HCT116 (cell line): ENCODE data around the gene TBCC. TPM values are rescaled to one million over a fixed set of nuclear protein-coding genes. Genes with fewer than 3 reads are reported as not detected.

Experiments used
- ATAC-seq: fragments of 200-7000 bp; cut with Tn5 transposase; 2 replicates; pipeline ENCODE4 v1.9.1; 2020; ENCODE audit warnings: mild to moderate bottlenecking, moderate library complexity
- BruUV-seq: library from RNA; stranded (reverse); fragments of 400-500 nt; replicated peaks from 2 replicates; lab custom pipeline; 2021; lab: Mats Ljungman, UMichigan
- CTCF ChIA-PET: fragments of 300-600 bp; sonication (Branson Sonifier 250); formaldehyde crosslinking; loops from one replicate; lab custom pipeline; 2021; ENCODE audit warnings: antibody characterized with exemption; lab: Charles Lee
- POLR2A ChIA-PET: fragments of 300-600, 350-600 bp; sonication (Branson Sonifier 250); formaldehyde crosslinking; loops from one replicate; lab custom pipeline; 2021; ENCODE audit warnings: antibody characterized with exemption; lab: Charles Lee
- RAD21 ChIA-PET, 2 experiments: fragments of 300-600 bp; sonication (Branson Sonifier 250); formaldehyde crosslinking; loops; one replicate each; lab custom pipeline; 2023; ENCODE audit warnings: low total read pairs in 2 of 2; ENCODE audit not compliant: uncharacterized antibody in 2 of 2, unreplicated experiment in 2 of 2, low non-redundant PET in 1 of 2; lab: Charles Lee
- DNase-seq: peaks from one replicate; pipeline ENCODE4 v3.0.0-alpha.2; 2010; ENCODE audit warnings: low read depth, low spot score
- H2AFZ ChIP-seq: fragments of 200-600 bp; shearing (Covaris generic), sonication (generic); 2 replicates; pipeline ENCODE4 v1.6.1; 2017; ENCODE audit warnings: low read depth, mixed run types, mixed read lengths, antibody characterized with exemption, low read length; ENCODE audit not compliant: poor library complexity, severe bottlenecking
- H3K27ac ChIP-seq: 2 replicates; pipeline ENCODE4 v1.5.1; 2012; ENCODE audit warnings: low read depth, low read length
- H3K27me3 ChIP-seq: fragments of 200-600 bp; sonication (generic); 2 replicates; pipeline ENCODE4 v1.6.1; 2016; ENCODE audit warnings: mixed run types, low read length, mixed read lengths; ENCODE audit not compliant: insufficient read depth
- H3K36me3 ChIP-seq, 2 experiments: fragments of 200-500 bp in 1 of 2; fragments of 200-600 bp in 1 of 2; sonication (Bioruptor generic) in 1 of 2; sonication (generic) in 1 of 2; 2 replicates each; pipeline versions ENCODE4 v1.5.1 to v1.6.1; 2014 to 2016; ENCODE audit warnings: low read length in 2 of 2, inconsistent platforms in 1 of 2, mixed read lengths in 1 of 2, mixed run types in 1 of 2; ENCODE audit not compliant: insufficient read depth in 2 of 2, control insufficient read depth in 1 of 2
- H3K4me1 ChIP-seq, 2 experiments: fragments of 200-600 bp in 1 of 2; sonication (generic) in 1 of 2; 2 replicates each; pipeline versions ENCODE4 v1.5.1 to v1.6.1; 2012 to 2017; ENCODE audit warnings: low read length in 2 of 2, inconsistent platforms in 1 of 2, mild to moderate bottlenecking in 1 of 2, mixed read lengths in 1 of 2, mixed run types in 1 of 2, moderate library complexity in 1 of 2; ENCODE audit not compliant: insufficient read depth in 2 of 2, control insufficient read depth in 1 of 2
- H3K4me2 ChIP-seq: fragments of 200-600 bp; sonication (generic); 2 replicates; pipeline ENCODE4 v1.6.1; 2017; ENCODE audit warnings: mixed run types, low read length, mixed read lengths
- H3K4me3 ChIP-seq, 2 experiments: fragments of 200-600 bp in 1 of 2; sonication (generic) in 1 of 2; replicated peaks in 1 of 2; 2 replicates each; pipeline ENCODE4 v1.5.1; 2011 to 2016; ENCODE audit warnings: low read length in 2 of 2, control low read depth in 1 of 2, low read depth in 1 of 2, mild to moderate bottlenecking in 1 of 2, mixed read lengths in 1 of 2, mixed run types in 1 of 2
- H3K79me2 ChIP-seq: fragments of 200-600 bp; sonication (generic); 2 replicates; pipeline ENCODE4 v1.6.1; 2017; ENCODE audit warnings: mild to moderate bottlenecking, mixed run types, low read length, moderate library complexity, mixed read lengths; ENCODE audit not compliant: insufficient read depth
- H3K9ac ChIP-seq: fragments of 200-600 bp; sonication (generic); 2 replicates; pipeline ENCODE4 v1.6.1; 2016; ENCODE audit warnings: low read length, mixed read lengths
- H3K9me2 ChIP-seq: fragments of 200-600 bp; sonication (generic), shearing (Covaris generic); 2 replicates; pipeline ENCODE4 v1.6.1; 2017; ENCODE audit warnings: mixed run types, mild to moderate bottlenecking, moderate library complexity; ENCODE audit not compliant: insufficient read depth
- H3K9me3 ChIP-seq, 2 experiments: fragments of 200-500 bp in 1 of 2; fragments of 200-600 bp in 1 of 2; sonication (Bioruptor generic) in 1 of 2; sonication (generic) in 1 of 2; 2 replicates each; pipeline ENCODE4 v1.6.1; 2014 to 2017; ENCODE audit warnings: low read length in 2 of 2, mixed read lengths in 2 of 2, inconsistent platforms in 1 of 2, low read depth in 1 of 2, mild to moderate bottlenecking in 1 of 2, mixed run types in 1 of 2, moderate library complexity in 1 of 2; ENCODE audit not compliant: control insufficient read depth in 1 of 2, insufficient read depth in 1 of 2
- H4K20me1 ChIP-seq: fragments of 200-600 bp; sonication (generic), shearing (Covaris generic); 2 replicates; pipeline ENCODE4 v1.6.1; 2017; ENCODE audit warnings: mixed run types, mild to moderate bottlenecking, moderate library complexity; ENCODE audit not compliant: insufficient read depth
- CBX3 ChIP-seq: IDR thresholded peaks from 2 replicates; pipeline ENCODE4 v1.6.1; 2012; ENCODE audit warnings: low read depth
- CEBPB ChIP-seq: IDR thresholded peaks from 2 replicates; pipeline ENCODE4 v1.6.1; 2012; ENCODE audit warnings: low read depth
- EGR1 ChIP-seq: IDR thresholded peaks from 2 replicates; pipeline ENCODE4 v1.6.1; 2012; ENCODE audit warnings: low read depth
- ELF1 ChIP-seq: IDR thresholded peaks from 2 replicates; pipeline ENCODE4 v1.6.1; 2012; ENCODE audit warnings: low read depth, borderline replicate concordance
- FOSL1 ChIP-seq: IDR thresholded peaks from 2 replicates; pipeline ENCODE4 v1.6.1; 2012; ENCODE audit warnings: low read depth
- JUND ChIP-seq: IDR thresholded peaks from 2 replicates; pipeline ENCODE4 v1.6.1; 2012
- POLR2A ChIP-seq: IDR thresholded peaks from 2 replicates; pipeline ENCODE4 v1.7.0; 2011; ENCODE audit warnings: borderline replicate concordance; ENCODE audit not compliant: insufficient read depth, insufficient read length; ENCODE audit errors: extremely low read depth
- SRF ChIP-seq: IDR thresholded peaks from 2 replicates; pipeline ENCODE4 v1.6.1; 2012; ENCODE audit warnings: low read depth
- TCF7L2 ChIP-seq: IDR thresholded peaks from 2 replicates; pipeline ENCODE4 v1.7.0; 2011; ENCODE audit warnings: borderline replicate concordance, inconsistent platforms; ENCODE audit not compliant: insufficient read depth, insufficient read length; ENCODE audit errors: extremely low read depth
- YY1 ChIP-seq: IDR thresholded peaks from 2 replicates; pipeline ENCODE4 v1.6.1; 2011; ENCODE audit warnings: low read length, low read depth, moderate library complexity, mild to moderate bottlenecking; ENCODE audit not compliant: insufficient replicate concordance; ENCODE audit errors: extremely low read depth
- ZFX ChIP-seq: fragments of 450-650 bp; IDR thresholded peaks from 2 replicates; pipeline ENCODE4 v1.6.1; 2017
- ZNF274 ChIP-seq: fragments of 200-500 bp; sonication (Bioruptor generic); IDR thresholded peaks from 2 replicates; pipeline ENCODE4 v1.6.1; 2014; ENCODE audit warnings: mild to moderate bottlenecking, low read depth, low read length, inconsistent platforms
- intact Hi-C: fragments of 100-400 bp; cut with micrococcal nuclease; formaldehyde crosslinking; loops from 2 replicates; pipeline ENCODE4 v1.10.0; 2022
- total RNA-seq: library from RNA; stranded (reverse); gene quantifications from one replicate; pipeline ENCODE4 v1.2.1, GENCODE V29; 2021; ENCODE audit not compliant: unreplicated experiment
- TF ChIP-seq, protein P1 (sequence below): IDR thresholded peaks from 2 replicates; pipeline ENCODE4 v1.6.1; 2012
- TF ChIP-seq, protein P2 (sequence below): IDR thresholded peaks from 2 replicates; pipeline ENCODE4 v1.6.1; 2012
- TF ChIP-seq, protein P3 (sequence below): IDR thresholded peaks from 2 replicates; pipeline ENCODE4 v1.6.1; 2011; ENCODE audit warnings: mild to moderate bottlenecking, low read length, moderate library complexity; ENCODE audit not compliant: insufficient replicate concordance; ENCODE audit errors: extremely low read depth

Gene TBCC
- total RNA-seq, 1 experiment from 2014 or later, result 17.1 TPM

DNA sequence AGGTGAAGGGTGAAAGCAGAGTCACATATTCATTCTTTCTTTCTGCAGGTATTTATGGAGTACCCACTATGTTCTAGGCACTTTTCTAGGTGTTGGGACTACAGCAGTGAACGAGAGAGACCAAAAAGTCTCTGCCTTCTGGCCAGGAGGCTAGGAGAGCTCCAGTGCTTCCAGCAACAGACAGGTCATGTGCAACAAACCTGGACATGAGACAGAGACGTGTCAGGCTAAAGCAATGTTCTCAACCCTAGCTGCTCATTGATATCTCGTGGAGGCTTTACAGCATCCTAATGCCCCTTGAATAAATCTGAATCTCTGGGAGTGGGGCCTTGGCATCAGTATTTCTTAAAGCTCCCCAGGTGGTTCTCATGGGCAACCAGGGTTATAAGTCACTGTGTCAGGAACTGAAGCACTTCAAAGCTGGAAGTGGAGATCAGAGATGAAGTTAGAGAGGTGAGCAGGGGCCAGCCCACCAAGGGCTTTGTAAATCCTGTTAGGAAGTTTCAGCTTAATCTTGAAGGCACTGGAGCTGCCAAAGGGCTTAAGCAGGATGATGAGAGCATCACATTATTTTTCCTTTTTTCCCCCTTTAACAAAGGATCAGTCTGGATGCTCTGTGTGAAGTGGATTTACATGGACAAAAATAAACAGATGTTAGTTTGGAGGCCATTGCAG lies 13.0 kb upstream of the TBCC start:
- Histone ChIP-seq H3K9me3 (no peaks in the 10 kb centered on the region), H3K9me2 (no peaks in the 10 kb centered on the region), H3K27ac (no peak overlapping the region), H3K4me1 (peaks cover 4 to 14% of the 10 kb centered on the region in 2 experiments; a peak in 1 of 4 replicates), H3K4me2 (no peak overlapping the region), H2AFZ (no peak overlapping the region), H4K20me1 (no peaks in the 10 kb centered on the region), H3K9ac (no peak overlapping the region), H3K4me3 (no peak overlapping the region), H3K27me3 (no peaks in the 10 kb centered on the region)
- intact Hi-C loops, result loop anchor here (5.0 kb wide), 1 partner anchor 253 kb away; the partner anchor contains the start of genes KLHDC3 and MEA1
- ATAC-seq (no peak), DNase-seq (no peak)
- BruUV-seq, result no TSS peak
- RAD21 ChIA-PET, result no interaction called here
- CTCF ChIA-PET, result interaction anchor here (1.1 kb wide), 1 partner anchor 97 kb away, joined by 3 read pairs; no protein-coding TSS in a partner anchor
- TF ChIP-seq CBX3 (no peak), SRF (no peak), YY1 (no peak), ELF1 (no peak), TCF7L2 (no peak), CEBPB (no peak), JUND (no peak), ZNF274 (no peak), ZFX (no peak), POLR2A (no peak), FOSL1 (no peak), EGR1 (no peak)
- TF ChIP-seq, protein P1, sequence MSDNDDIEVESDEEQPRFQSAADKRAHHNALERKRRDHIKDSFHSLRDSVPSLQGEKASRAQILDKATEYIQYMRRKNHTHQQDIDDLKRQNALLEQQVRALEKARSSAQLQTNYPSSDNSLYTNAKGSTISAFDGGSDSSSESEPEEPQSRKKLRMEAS, result no peak
- TF ChIP-seq, protein P2, sequence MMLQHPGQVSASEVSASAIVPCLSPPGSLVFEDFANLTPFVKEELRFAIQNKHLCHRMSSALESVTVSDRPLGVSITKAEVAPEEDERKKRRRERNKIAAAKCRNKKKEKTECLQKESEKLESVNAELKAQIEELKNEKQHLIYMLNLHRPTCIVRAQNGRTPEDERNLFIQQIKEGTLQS, result no peak
- TF ChIP-seq, protein P3, sequence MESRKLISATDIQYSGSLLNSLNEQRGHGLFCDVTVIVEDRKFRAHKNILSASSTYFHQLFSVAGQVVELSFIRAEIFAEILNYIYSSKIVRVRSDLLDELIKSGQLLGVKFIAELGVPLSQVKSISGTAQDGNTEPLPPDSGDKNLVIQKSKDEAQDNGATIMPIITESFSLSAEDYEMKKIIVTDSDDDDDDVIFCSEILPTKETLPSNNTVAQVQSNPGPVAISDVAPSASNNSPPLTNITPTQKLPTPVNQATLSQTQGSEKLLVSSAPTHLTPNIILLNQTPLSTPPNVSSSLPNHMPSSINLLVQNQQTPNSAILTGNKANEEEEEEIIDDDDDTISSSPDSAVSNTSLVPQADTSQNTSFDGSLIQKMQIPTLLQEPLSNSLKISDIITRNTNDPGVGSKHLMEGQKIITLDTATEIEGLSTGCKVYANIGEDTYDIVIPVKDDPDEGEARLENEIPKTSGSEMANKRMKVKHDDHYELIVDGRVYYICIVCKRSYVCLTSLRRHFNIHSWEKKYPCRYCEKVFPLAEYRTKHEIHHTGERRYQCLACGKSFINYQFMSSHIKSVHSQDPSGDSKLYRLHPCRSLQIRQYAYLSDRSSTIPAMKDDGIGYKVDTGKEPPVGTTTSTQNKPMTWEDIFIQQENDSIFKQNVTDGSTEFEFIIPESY, result no peak
- TF ChIP-seq, all 23 proteins: peak for 0
- POLR2A ChIA-PET, result interaction anchor here (1.0 kb wide), 1 partner anchor 13 kb away, joined by 3 read pairs; the partner anchor contains the start of gene TBCC
- H3K79me2 ChIP-seq, result no peaks in the 10 kb centered on the region
- H3K36me3 ChIP-seq, result no peaks in the 10 kb centered on the region
